ENCODE results near the gene ATP8A2.

DNA sequence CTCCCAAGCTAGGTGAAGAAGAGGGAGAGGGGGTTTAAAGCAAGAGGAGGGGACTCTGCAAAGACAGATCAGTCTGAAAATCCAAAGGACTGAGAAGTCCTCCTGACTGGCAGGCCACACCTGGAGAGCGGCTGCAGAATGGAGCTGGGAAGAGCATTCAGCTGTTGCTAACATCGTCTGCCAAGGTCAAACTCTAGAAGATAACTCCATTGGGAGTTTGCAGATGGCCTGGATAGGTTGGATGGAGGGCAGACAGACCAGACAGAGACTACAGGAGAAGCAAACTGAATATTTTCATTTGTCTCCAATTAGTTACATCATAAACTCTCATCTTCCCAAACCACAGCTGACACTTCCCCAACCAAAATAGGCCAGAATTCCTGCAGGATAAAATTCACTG lies 699.9 kb downstream of the ATP8A2 start:
- TF ChIP-seq JUN (IDR thresholded peaks at IDR 0.05; ENCODE audit: borderline replicate concordance, low read depth, low read length) (no peak), JUN (CRISPR knock-in tag; IDR thresholded peaks at IDR 0.05; ENCODE audit: borderline replicate concordance) (no peak), MTA2 (IDR thresholded peaks at IDR 0.05; ENCODE audit: low read depth) (no peak), ZFX (CRISPR knock-in tag; IDR thresholded peaks at IDR 0.05) (no peak)
- TF ChIP-seq, protein P1, sequence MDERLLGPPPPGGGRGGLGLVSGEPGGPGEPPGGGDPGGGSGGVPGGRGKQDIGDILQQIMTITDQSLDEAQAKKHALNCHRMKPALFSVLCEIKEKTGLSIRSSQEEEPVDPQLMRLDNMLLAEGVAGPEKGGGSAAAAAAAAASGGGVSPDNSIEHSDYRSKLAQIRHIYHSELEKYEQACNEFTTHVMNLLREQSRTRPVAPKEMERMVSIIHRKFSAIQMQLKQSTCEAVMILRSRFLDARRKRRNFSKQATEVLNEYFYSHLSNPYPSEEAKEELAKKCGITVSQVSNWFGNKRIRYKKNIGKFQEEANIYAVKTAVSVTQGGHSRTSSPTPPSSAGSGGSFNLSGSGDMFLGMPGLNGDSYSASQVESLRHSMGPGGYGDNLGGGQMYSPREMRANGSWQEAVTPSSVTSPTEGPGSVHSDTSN (CRISPR knock-in tag; IDR thresholded peaks at IDR 0.05; ENCODE audit: low read depth): no peak
- TF ChIP-seq, protein P1 (tag; conservative IDR thresholded peaks at IDR 0.05; ENCODE audit: low read depth): no peak
- TF ChIP-seq, protein P2, sequence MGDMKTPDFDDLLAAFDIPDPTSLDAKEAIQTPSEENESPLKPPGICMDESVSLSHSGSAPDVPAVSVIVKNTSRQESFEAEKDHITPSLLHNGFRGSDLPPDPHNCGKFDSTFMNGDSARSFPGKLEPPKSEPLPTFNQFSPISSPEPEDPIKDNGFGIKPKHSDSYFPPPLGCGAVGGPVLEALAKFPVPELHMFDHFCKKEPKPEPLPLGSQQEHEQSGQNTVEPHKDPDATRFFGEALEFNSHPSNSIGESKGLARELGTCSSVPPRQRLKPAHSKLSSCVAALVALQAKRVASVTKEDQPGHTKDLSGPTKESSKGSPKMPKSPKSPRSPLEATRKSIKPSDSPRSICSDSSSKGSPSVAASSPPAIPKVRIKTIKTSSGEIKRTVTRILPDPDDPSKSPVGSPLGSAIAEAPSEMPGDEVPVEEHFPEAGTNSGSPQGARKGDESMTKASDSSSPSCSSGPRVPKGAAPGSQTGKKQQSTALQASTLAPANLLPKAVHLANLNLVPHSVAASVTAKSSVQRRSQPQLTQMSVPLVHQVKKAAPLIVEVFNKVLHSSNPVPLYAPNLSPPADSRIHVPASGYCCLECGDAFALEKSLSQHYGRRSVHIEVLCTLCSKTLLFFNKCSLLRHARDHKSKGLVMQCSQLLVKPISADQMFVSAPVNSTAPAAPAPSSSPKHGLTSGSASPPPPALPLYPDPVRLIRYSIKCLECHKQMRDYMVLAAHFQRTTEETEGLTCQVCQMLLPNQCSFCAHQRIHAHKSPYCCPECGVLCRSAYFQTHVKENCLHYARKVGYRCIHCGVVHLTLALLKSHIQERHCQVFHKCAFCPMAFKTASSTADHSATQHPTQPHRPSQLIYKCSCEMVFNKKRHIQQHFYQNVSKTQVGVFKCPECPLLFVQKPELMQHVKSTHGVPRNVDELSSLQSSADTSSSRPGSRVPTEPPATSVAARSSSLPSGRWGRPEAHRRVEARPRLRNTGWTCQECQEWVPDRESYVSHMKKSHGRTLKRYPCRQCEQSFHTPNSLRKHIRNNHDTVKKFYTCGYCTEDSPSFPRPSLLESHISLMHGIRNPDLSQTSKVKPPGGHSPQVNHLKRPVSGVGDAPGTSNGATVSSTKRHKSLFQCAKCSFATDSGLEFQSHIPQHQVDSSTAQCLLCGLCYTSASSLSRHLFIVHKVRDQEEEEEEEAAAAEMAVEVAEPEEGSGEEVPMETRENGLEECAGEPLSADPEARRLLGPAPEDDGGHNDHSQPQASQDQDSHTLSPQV (IDR thresholded peaks at IDR 0.05): no peak
- TF ChIP-seq, protein P3, sequence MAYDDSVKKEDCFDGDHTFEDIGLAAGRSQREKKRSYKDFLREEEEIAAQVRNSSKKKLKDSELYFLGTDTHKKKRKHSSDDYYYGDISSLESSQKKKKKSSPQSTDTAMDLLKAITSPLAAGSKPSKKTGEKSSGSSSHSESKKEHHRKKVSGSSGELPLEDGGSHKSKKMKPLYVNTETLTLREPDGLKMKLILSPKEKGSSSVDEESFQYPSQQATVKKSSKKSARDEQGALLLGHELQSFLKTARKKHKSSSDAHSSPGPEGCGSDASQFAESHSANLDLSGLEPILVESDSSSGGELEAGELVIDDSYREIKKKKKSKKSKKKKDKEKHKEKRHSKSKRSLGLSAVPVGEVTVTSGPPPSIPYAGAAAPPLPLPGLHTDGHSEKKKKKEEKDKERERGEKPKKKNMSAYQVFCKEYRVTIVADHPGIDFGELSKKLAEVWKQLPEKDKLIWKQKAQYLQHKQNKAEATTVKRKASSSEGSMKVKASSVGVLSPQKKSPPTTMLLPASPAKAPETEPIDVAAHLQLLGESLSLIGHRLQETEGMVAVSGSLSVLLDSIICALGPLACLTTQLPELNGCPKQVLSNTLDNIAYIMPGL (CRISPR knock-in tag; IDR thresholded peaks at IDR 0.05): no peak
- TF ChIP-seq, protein P4, sequence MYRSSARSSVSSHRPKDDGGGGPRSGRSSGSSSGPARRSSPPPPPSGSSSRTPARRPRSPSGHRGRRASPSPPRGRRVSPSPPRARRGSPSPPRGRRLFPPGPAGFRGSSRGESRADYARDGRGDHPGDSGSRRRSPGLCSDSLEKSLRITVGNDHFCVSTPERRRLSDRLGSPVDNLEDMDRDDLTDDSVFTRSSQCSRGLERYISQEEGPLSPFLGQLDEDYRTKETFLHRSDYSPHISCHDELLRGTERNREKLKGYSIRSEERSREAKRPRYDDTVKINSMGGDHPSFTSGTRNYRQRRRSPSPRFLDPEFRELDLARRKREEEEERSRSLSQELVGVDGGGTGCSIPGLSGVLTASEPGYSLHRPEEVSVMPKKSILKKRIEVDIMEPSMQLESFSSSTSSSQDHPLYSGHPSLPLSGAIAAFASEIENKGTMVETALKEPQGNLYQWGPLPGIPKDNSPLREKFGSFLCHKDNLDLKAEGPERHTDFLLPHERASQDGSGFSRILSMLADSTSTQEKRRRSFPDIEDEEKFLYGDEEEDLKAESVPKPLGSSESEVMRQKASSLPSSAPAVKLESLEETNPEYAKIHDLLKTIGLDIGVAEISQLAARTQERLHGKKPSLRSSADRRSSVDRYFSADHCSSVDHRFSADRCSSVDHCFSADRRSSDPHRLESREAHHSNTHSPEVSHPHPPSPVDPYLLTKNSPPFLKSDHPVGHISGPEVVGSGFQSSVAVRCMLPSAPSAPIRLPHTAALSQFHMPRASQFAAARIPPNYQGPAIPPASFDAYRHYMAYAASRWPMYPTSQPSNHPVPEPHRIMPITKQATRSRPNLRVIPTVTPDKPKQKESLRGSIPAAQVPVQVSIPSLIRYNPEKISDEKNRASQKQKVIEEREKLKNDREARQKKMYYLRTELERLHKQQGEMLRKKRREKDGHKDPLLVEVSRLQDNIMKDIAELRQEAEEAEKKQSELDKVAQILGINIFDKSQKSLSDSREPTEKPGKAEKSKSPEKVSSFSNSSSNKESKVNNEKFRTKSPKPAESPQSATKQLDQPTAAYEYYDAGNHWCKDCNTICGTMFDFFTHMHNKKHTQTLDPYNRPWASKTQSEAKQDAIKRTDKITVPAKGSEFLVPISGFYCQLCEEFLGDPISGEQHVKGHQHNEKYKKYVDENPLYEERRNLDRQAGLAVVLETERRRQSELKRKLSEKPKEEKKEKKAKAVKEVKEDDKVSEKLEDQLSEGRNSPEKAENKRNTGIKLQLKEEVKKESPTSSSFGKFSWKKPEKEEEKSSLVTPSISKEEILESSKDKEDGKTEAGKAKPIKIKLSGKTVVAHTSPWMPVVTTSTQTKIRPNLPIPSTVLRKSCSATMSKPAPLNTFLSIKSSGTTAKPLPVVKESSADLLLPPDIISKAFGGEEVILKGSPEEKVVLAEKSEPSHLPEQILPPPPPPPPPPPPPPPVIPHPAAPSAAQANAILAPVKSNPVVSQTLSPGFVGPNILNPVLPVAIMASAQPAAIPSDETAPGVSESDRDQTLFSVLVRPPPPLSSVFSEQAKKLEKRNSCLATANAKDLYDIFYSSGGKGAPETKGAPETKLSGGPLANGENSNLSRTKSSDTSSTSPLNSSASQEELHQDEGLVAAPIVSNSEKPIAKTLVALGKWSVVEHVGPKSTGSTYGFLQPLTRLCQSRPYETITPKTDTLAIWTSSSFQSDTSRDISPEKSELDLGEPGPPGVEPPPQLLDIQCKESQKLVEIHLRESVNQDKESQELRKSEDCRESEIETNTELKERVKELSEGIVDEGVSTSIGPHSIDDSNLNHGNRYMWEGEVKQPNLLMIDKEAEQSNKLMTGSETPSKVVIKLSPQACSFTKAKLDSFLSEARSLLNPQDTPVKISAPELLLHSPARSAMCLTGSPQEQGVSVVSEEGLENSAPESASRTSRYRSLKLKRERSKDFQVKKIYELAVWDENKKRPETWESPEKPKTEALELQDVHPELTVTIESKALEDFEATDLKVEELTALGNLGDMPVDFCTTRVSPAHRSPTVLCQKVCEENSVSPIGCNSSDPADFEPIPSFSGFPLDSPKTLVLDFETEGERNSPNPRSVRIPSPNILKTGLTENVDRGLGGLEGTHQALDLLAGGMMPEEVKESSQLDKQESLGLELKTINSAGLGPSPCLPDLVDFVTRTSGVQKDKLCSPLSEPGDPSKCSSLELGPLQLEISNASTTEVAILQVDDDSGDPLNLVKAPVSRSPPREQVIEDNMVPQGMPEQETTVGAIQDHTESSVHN (IDR thresholded peaks at IDR 0.05; ENCODE audit: borderline replicate concordance in 1 of 2, low read depth in 1 of 2): no peak

All from K562 (cell line).